GM21447 (cell line): ENCODE data around the gene DSC3.
"Not testable (repeated sequence)": the region's sequence is repeated elsewhere in the genome, so short reads cannot be mapped to it uniquely, and the experiment has no call there.

ENCODE experiments used
- ATAC-seq: cut with Tn5 transposase; IDR thresholded peaks from one replicate; pipeline ENCODE4 v1.9.1; 2021; ENCODE audit not compliant: unreplicated experiment

The DSC3 gene

GRCh38 chr18:30978091-30978490 is 64.5 kb downstream of the DSC3 start:
- not testable (repeated sequence) for ATAC-seq

- ATAC-seq, result peak; percentile 65
Measured at GRCh38 chr18:30971338-30971956, 71.1 kb downstream of the DSC3 start.

- no peak for ATAC-seq
Measured at GRCh38 chr18:30970196-30970816, 72.2 kb downstream of the DSC3 start.

GRCh38 chr18:30969670-30970170 is 72.8 kb downstream of the DSC3 start:
- ATAC-seq, result no peak

- ATAC-seq, result no peak
Measured at GRCh38 chr18:30967701-30968100, 74.8 kb downstream of the DSC3 start.

GRCh38 chr18:30965237-30965636 is 77.3 kb downstream of the DSC3 start:
- no peak for ATAC-seq

GRCh38 chr18:30960661-30961060 is 81.9 kb downstream of the DSC3 start:
- no peak for ATAC-seq

GRCh38 chr18:30957066-30957465 is 85.5 kb downstream of the DSC3 start:
- no peak for ATAC-seq

GRCh38 chr18:30954262-30954661 is 88.3 kb downstream of the DSC3 start:
- no peak for ATAC-seq

- no peak for ATAC-seq
Measured at GRCh38 chr18:30945761-30946160, 96.8 kb downstream of the DSC3 start.

GRCh38 chr18:30944773-30945417 is 97.6 kb downstream of the DSC3 start:
- ATAC-seq, result no peak

GRCh38 chr18:30940952-30941539 is 101.5 kb downstream of the DSC3 start:
- no peak for ATAC-seq
